Peyer's patch (tissue), 4 donors: Measurements from ENCODE around the gene TSPO2. TPM values are rescaled to one million over a fixed set of nuclear protein-coding genes. Genes with fewer than 3 reads are reported as not detected.

Source experiments
- DNase-seq, 3 donors: peaks; one replicate each; pipeline ENCODE4 v3.0.0-alpha.2; 2017 to 2019
- H3K27ac ChIP-seq, 4 donors: fragments of 200-600 bp; sonication (generic); one replicate each; pipeline ENCODE4 v1.5.1; 2016 to 2019
- H3K27me3 ChIP-seq, 2 donors: fragments of 200-600 bp; sonication (generic); one replicate each; pipeline ENCODE4 v1.5.1; 2019
- H3K36me3 ChIP-seq, 3 donors: fragments of 200-600 bp; sonication (generic); one replicate each; pipeline ENCODE4 v1.5.1; 2016 to 2019
- H3K4me1 ChIP-seq, 4 donors: fragments of 200-600 bp; sonication (generic); one replicate each; pipeline ENCODE4 v1.5.1; 2016 to 2019
- H3K4me3 ChIP-seq, 4 donors: fragments of 200-600 bp; sonication (generic); 1 replicate in 3 of 4; 2 replicates in 1 of 4; pipeline ENCODE4 v1.5.1; 2016 to 2019; ENCODE audit warnings: mild to moderate bottlenecking in 1 of 4
- H3K9me3 ChIP-seq, 4 donors: fragments of 200-600 bp; sonication (generic); one replicate each; pipeline ENCODE4 v1.5.1; 2016 to 2019; ENCODE audit warnings: mild to moderate bottlenecking in 1 of 4
- CTCF ChIP-seq, 6 experiments: fragments of 450-650 bp in 4 of 6; fragments of 200-600 bp in 2 of 6; sonication (generic) in 1 of 6; IDR thresholded peaks; one replicate each; pipeline ENCODE4 v1.5.1; 2017 to 2019; ENCODE audit warnings: antibody characterized with exemption in 6 of 6, mild to moderate bottlenecking in 3 of 6, moderate library complexity in 1 of 6
- POLR2A ChIP-seq, 2 donors: fragments of 450-650 bp; IDR thresholded peaks; one replicate each; pipeline ENCODE4 v1.5.1; 2017; ENCODE audit warnings: antibody characterized with exemption in 2 of 2, mild to moderate bottlenecking in 2 of 2, moderate library complexity in 2 of 2
- total RNA-seq, 4 donors: library from RNA; depleted of rRNA; stranded (reverse); fragments of >200 nt; gene quantifications; one replicate each; pipeline ENCODE4 v1.1.0, GENCODE V29; 2016

TSPO2 gene
- total RNA-seq, 4 donors from 2014 or later, result not detected

DNA sequence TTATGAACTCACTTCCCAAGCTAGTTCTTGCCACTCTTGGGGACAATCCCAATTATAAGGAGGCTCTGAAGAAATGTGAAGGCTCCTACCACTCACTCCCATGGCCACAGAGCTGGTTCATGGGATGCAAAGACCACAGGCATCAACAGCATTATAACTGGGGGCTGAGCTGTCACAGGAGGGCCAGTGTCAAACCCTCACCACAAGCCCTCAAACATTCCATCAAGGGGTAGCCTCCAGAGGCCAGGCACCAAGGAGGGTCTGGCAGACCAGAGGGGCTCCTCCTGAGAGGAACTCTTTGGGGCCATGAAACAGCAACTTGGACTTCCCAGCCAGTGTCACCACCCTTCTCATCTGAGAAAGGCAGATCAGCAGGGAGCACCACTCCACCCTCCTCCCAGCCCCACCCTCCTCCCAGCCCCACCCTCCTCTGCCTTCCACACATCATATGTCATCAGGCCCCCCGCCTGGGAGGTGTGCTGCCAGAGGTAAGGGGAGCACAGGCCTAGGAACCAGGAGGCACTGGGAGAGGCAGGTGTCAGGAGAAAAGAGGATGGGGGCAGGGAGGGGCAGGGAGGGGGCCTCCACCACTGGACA, 1.2 kb upstream of the TSPO2 start:
- TF ChIP-seq POLR2A (IDR thresholded peaks at IDR 0.05) (peak in 1 of 2 donors; percentile 2), CTCF (IDR thresholded peaks at IDR 0.05) (no peak)
- Histone ChIP-seq H3K36me3 (no peaks in the 10 kb centered on the region), H3K27me3 (no peaks in the 10 kb centered on the region), H3K9me3 (no peaks in the 10 kb centered on the region), H3K4me1 (peaks cover 0 to 30% (median 2%) of the 10 kb centered on the region in 4 donors), H3K27ac (peak overlapping the region in 3 of 4 donors; percentile 69 to 88 (median 79)), H3K4me3 (no peak overlapping the region)
- no peak for DNase-seq

- Histone ChIP-seq H3K27me3 (no peaks in the 10 kb centered on the region), H3K9me3 (no peaks in the 10 kb centered on the region), H3K4me3 (no peak overlapping the region), H3K4me1 (peaks cover 0 to 12% (median 2%) of the 10 kb centered on the region in 4 donors), H3K27ac (no peak overlapping the region), H3K36me3 (no peaks in the 10 kb centered on the region)
- no peak for DNase-seq
- TF ChIP-seq POLR2A (IDR thresholded peaks at IDR 0.05), result no peak
- no peak for TF ChIP-seq CTCF (IDR thresholded peaks at IDR 0.05)
Observed at GRCh38 chr6:41043151-41043550, 884 bp downstream of the TSPO2 start.

DNA sequence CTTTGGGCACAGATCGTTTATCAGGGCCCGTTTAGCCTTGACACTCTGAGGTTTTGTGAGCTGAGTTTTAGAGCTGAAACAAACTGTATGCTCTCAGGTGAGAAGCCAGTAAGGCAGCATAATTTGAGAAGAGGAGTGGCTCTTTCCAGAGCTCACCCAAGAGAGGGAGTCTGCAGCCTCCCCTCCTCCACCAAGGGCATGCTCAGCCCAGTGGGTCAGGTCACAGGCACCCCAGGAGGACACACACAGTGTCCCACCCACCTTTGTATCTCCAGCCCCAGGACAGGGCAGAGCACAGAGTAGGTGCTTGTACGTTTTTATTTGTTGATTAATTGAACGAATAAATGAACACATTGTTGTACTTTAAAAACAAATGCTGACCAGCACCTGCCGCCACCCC, 3.4 kb downstream of the TSPO2 start:
- Histone ChIP-seq H3K27ac (no peak overlapping the region), H3K4me3 (no peak overlapping the region), H3K36me3 (no peaks in the 10 kb centered on the region), H3K27me3 (no peaks in the 10 kb centered on the region), H3K9me3 (no peaks in the 10 kb centered on the region), H3K4me1 (peaks cover 0 to 4% (median 2%) of the 10 kb centered on the region in 4 donors)
- TF ChIP-seq CTCF (IDR thresholded peaks at IDR 0.05) (no peak), POLR2A (IDR thresholded peaks at IDR 0.05) (no peak)
- DNase-seq, result no peak

DNA sequence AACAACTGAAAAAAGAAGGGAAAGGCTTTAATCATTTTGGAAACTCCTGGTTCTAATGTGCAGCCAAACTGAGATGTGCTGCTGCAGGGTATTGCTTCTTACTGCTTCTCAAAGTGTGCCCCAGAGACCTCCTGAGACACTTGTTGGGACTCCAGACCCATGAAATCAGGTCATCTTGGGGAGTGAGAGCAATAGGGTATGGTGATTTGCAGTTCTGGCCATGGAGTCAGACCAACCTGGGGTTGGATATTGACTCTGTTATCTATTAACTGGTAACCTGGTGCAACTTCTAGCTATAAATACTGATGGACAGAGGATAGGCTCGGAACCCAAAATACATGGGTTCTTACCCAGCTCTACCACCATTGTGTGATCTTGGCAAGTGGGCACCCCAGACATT, 3.8 kb downstream of the TSPO2 start:
- peaks cover 0 to under 1% (median under 1%) of the 10 kb centered on the region in 4 donors for H3K4me1 ChIP-seq
- DNase-seq, result no peak

GRCh38 chr6:41047306-41047705, 5.0 kb downstream of the TSPO2 start:
- TF ChIP-seq CTCF (IDR thresholded peaks at IDR 0.05), result no peak
- TF ChIP-seq POLR2A (IDR thresholded peaks at IDR 0.05), result no peak
- Histone ChIP-seq H3K4me3 (no peak overlapping the region), H3K27ac (no peak overlapping the region), H3K27me3 (no peaks in the 10 kb centered on the region), H3K36me3 (no peaks in the 10 kb centered on the region), H3K4me1 (peaks cover 0 to 2% (median under 1%) of the 10 kb centered on the region in 4 donors), H3K9me3 (no peaks in the 10 kb centered on the region)
- DNase-seq, result no peak

More for the DNA sequence above, 3.8 kb downstream of the TSPO2 start:
- H3K36me3 ChIP-seq, result no peaks in the 10 kb centered on the region
- H3K9me3 ChIP-seq, result no peaks in the 10 kb centered on the region
- TF ChIP-seq CTCF (IDR thresholded peaks at IDR 0.05) (no peak), POLR2A (IDR thresholded peaks at IDR 0.05) (no peak)
- H3K27me3 ChIP-seq, result no peaks in the 10 kb centered on the region
- H3K27ac ChIP-seq, result no peak overlapping the region
- no peak overlapping the region for H3K4me3 ChIP-seq
